K562 (cell line): ENCODE results near the gene ETS1. TPM values are rescaled to one million over a fixed set of nuclear protein-coding genes. Genes with fewer than 3 reads are reported as not detected.

ENCODE experiments used
- ATAC-seq: fragments of 200-7000 bp; cut with Tn5 transposase; 3 replicates; pipeline ENCODE4 v1.9.1; 2020; ENCODE audit warnings: moderate library complexity
- BruUV-seq: library from RNA; stranded (reverse); fragments of 400-500 nt; replicated peaks from 2 replicates; lab custom pipeline; 2021; lab: Mats Ljungman, UMichigan
- CTCF ChIA-PET: fragments of 300-600 bp; formaldehyde crosslinking; extraction: SDS; loops from one replicate; lab custom pipeline; 2021; ENCODE audit warnings: low intra/inter-chr PET ratio; lab: Yijun Ruan, JAX
- POLR2A ChIA-PET: fragments of 300-600, 350-650 bp; sonication (Branson Sonifier 250); formaldehyde crosslinking; extraction: SDS; loops from one replicate; lab custom pipeline; 2021; ENCODE audit warnings: antibody characterized with exemption, inconsistent platforms; lab: Yijun Ruan, JAX
- DNase-seq, 4 experiments: peaks; one replicate each; pipeline versions ENCODE4 v3.0.0 to v3.0.0-alpha.2; 2011 to 2018; ENCODE audit warnings: low spot score in 3 of 4, mixed read lengths in 3 of 4; ENCODE audit errors: extremely low read depth in 1 of 4
- FAIRE-seq: peaks from 2 replicates; lab custom pipeline; 2011; peaks lifted over from hg19 to GRCh38; lab: Jason Lieb, UNC
- H2AFZ ChIP-seq: 2 replicates; pipeline ENCODE4 v1.6.0; 2011; ENCODE audit warnings: low read depth, low read length, control low read depth, inconsistent platforms
- H3K27ac ChIP-seq: fragments of 200-600 bp; 3 replicates; pipeline ENCODE4 v1.8.0; 2011; ENCODE audit warnings: low read depth, mild to moderate bottlenecking, control low read depth, inconsistent platforms, low read length, moderate library complexity, mixed read lengths; ENCODE audit errors: extremely low read depth
- H3K27me3 ChIP-seq, 2 experiments: fragments of 300-600 bp in 1 of 2; 2 replicates in 1 of 2; 3 replicates in 1 of 2; pipeline versions ENCODE4 v1.6.0 to v1.8.0; 2011; ENCODE audit warnings: inconsistent platforms in 2 of 2, low read length in 2 of 2, mild to moderate bottlenecking in 1 of 2, mixed read lengths in 1 of 2, moderate library complexity in 1 of 2; ENCODE audit not compliant: control insufficient read depth in 2 of 2, insufficient read depth in 2 of 2
- H3K36me3 ChIP-seq: fragments of 300-600 bp; 3 replicates; pipeline ENCODE4 v1.8.0; 2011; ENCODE audit warnings: mild to moderate bottlenecking, low read length, inconsistent platforms; ENCODE audit not compliant: control insufficient read depth, insufficient read depth
- H3K4me1 ChIP-seq, 2 experiments: fragments of 200-600 bp in 1 of 2; replicated peaks in 1 of 2; 2 replicates in 1 of 2; 3 replicates in 1 of 2; pipeline versions ENCODE4 v1.5.1 to v1.8.0; 2011; ENCODE audit warnings: inconsistent platforms in 2 of 2, low read length in 2 of 2, mild to moderate bottlenecking in 1 of 2, mixed read lengths in 1 of 2, moderate library complexity in 1 of 2; ENCODE audit not compliant: control insufficient read depth in 2 of 2, insufficient read depth in 2 of 2
- H3K4me2 ChIP-seq: 2 replicates; pipeline ENCODE4 v1.6.1; 2011; ENCODE audit warnings: low read length, control low read depth, inconsistent platforms, mixed read lengths; ENCODE audit not compliant: insufficient read depth
- H3K4me3 ChIP-seq: fragments of 200-600 bp; sonication (generic), shearing (Covaris generic); 2 replicates; pipeline ENCODE4 v1.5.1; 2016; ENCODE audit warnings: control low read depth, inconsistent platforms
- H3K79me2 ChIP-seq: fragments of 200-600 bp; 3 replicates; pipeline ENCODE4 v1.8.0; 2011; ENCODE audit warnings: low read length, inconsistent platforms; ENCODE audit not compliant: control insufficient read depth, insufficient read depth
- H3K9ac ChIP-seq, 2 experiments: 2 replicates each; pipeline versions ENCODE4 v1.6.0 to v1.6.1; 2011; ENCODE audit warnings: low read depth in 2 of 2, low read length in 2 of 2, control low read depth in 1 of 2, inconsistent platforms in 1 of 2, mild to moderate bottlenecking in 1 of 2, mixed read lengths in 1 of 2; ENCODE audit not compliant: insufficient read depth in 1 of 2
- H3K9me1 ChIP-seq: one replicate; pipeline ENCODE4 v1.6.0; 2011; ENCODE audit warnings: inconsistent platforms, mild to moderate bottlenecking, low read length, moderate library complexity; ENCODE audit not compliant: control insufficient read depth, insufficient read depth
- H3K9me3 ChIP-seq: replicated peaks from 2 replicates; pipeline ENCODE4 v1.5.1; 2011; ENCODE audit warnings: low read depth, low read length, inconsistent platforms; ENCODE audit not compliant: control insufficient read depth, insufficient read depth
- H4K20me1 ChIP-seq: replicated peaks from 2 replicates; pipeline ENCODE4 v1.6.1; 2011; ENCODE audit warnings: low read length, inconsistent platforms, mixed read lengths; ENCODE audit not compliant: control insufficient read depth, insufficient read depth
- BRF1 ChIP-seq: IDR thresholded peaks from 3 replicates; pipeline ENCODE4 v1.6.1; 2011; ENCODE audit warnings: borderline replicate concordance, mild to moderate bottlenecking; ENCODE audit not compliant: insufficient read length; ENCODE audit errors: extremely low read depth
- EP300 ChIP-seq: IDR thresholded peaks from 2 replicates; pipeline ENCODE4 v1.6.1; 2012; ENCODE audit warnings: low read length, improper control_type of control experiment
- HDGF ChIP-seq: fragments of 450-650 bp; IDR thresholded peaks from 2 replicates; pipeline ENCODE4 v1.6.1; 2016
- POLR2AphosphoS2 ChIP-seq: IDR thresholded peaks from 2 replicates; pipeline ENCODE4 v1.6.1; 2012; ENCODE audit warnings: low read length, improper control_type of control experiment
- RBBP5 ChIP-seq: fragments of 200-600 bp; sonication (generic); IDR thresholded peaks from 2 replicates; pipeline ENCODE4 v1.6.1; 2012; ENCODE audit warnings: borderline replicate concordance, mild to moderate bottlenecking, low read length, control low read depth, inconsistent platforms; ENCODE audit not compliant: insufficient read depth, poor library complexity, severe bottlenecking
- SAFB2 ChIP-seq: fragments of 200-400 bp; formaldehyde crosslinking; IDR thresholded peaks from 2 replicates; pipeline ENCODE4 v1.6.1; 2018; ENCODE audit warnings: borderline replicate concordance, low read length, low read depth, moderate library complexity; ENCODE audit not compliant: severe bottlenecking
- SREBF1 ChIP-seq: fragments of 150-350 bp; IDR thresholded peaks from 2 replicates; pipeline ENCODE4 v1.6.1; 2014; ENCODE audit warnings: antibody characterized with exemption, low read depth, low read length, borderline replicate concordance
- ZNF764 ChIP-seq: fragments of 250-450 bp; sonication (Bioruptor Pico); IDR thresholded peaks from 2 replicates; pipeline ENCODE4 v1.4.0; 2020; ENCODE audit warnings: low read depth, mild to moderate bottlenecking, moderate library complexity
- WGBS: fragments of 100-300 bp; shearing (Covaris generic); methylation state at CpG from one replicate; pipeline ENCODE4 v1.1.6; 2016; ENCODE audit warnings: low coverage, mixed read lengths; ENCODE audit not compliant: insufficient coverage; ENCODE audit errors: missing lambda C conversion rate; 5-methylcytosine and 5-hydroxymethylcytosine counted together
- in situ Hi-C: fragments of 300-500 bp; cut with MboI; formaldehyde crosslinking; loops from 4 replicates; pipeline ENCODE4 v1.15.0; 2018; ENCODE audit warnings: inconsistent platforms, mixed read lengths
- intact Hi-C: fragments of 100-400 bp; cut with micrococcal nuclease; formaldehyde crosslinking; loops from 2 replicates; pipeline ENCODE4 v1.14.2; 2022
- polyA plus RNA-seq, 8 experiments: library from polyadenylated mRNA; depleted of rRNA in 4 of 8; stranded (reverse) in 5 of 8; unstranded in 3 of 8; fragments of >200 nt; fragmentation: Nextera tagmentation in 2 of 8; fragmentation: Illumina TruSeq in 1 of 8; extraction: Ambion mirVana in 2 of 8; extraction: Trizol in 1 of 8; gene quantifications; 2 replicates each; pipeline versions ENCODE4 v1.2.1 to v1.2.3, GENCODE V29; 2011 to 2014; ENCODE audit warnings: inconsistent platforms in 1 of 8, missing spikeins in 1 of 8
- total RNA-seq, 7 experiments: library from RNA; depleted of rRNA in 6 of 7; stranded (reverse); fragments of >200 nt in 6 of 7; fragmentation: Illumina TruSeq in 2 of 7; extraction: Trizol in 2 of 7; gene quantifications; 2 replicates each; pipeline versions ENCODE4 v1.2.1 to v1.2.3, GENCODE V29; 2011 to 2021; ENCODE audit warnings: low replicate concordance in 1 of 7
- TF ChIP-seq, protein P1 (sequence below): fragments of 450-650 bp; IDR thresholded peaks from 2 replicates; pipeline ENCODE4 v1.6.1; 2016; ENCODE audit warnings: borderline replicate concordance

ETS1 gene
- total and polyA plus RNA-seq, 9 of the 15 experiments (the other 6 are each of a cell fraction or from before 2014, with no cell fraction given), result 0.04 to 1.4 (median 0.23) TPM

GRCh38 chr11:128603003-128603696, 15.8 kb upstream of the ETS1 start:
- H3K27ac ChIP-seq, result no peak overlapping the region
- CTCF ChIA-PET, result no interaction called here
- H3K79me2 ChIP-seq, result no peaks in the 10 kb centered on the region
- no peak for DNase-seq
- no peak for FAIRE-seq
- no peak overlapping the region for H3K4me3 ChIP-seq
- H3K4me1 ChIP-seq, result no peaks in the 10 kb centered on the region
- no peaks in the 10 kb centered on the region for H3K27me3 ChIP-seq
- H3K9me1 ChIP-seq, result no peaks in the 10 kb centered on the region
- BruUV-seq, result no TSS peak
- POLR2A ChIA-PET, result interaction anchor here (0.6 kb wide), 1 partner anchor 1872 kb away, joined by 3 read pairs; no protein-coding TSS in a partner anchor
- 0% methylated on average over 3 of the region's 3 CpGs for WGBS
- no peak overlapping the region for H3K4me2 ChIP-seq
- no peak overlapping the region for H2AFZ ChIP-seq
- no peak for ATAC-seq
- no peaks in the 10 kb centered on the region for H4K20me1 ChIP-seq
- no peaks in the 10 kb centered on the region for H3K36me3 ChIP-seq
- intact Hi-C loops (no loop called here), in situ Hi-C loops (no loop called here)
- H3K9me3 ChIP-seq, result no peaks in the 10 kb centered on the region
- H3K9ac ChIP-seq, result no peak overlapping the region
- no peak for TF ChIP-seq ZNF764 (CRISPR knock-in tag)
- TF ChIP-seq BRF1, result no peak
- TF ChIP-seq HDGF, result no peak
- no peak for TF ChIP-seq SAFB2
- TF ChIP-seq, protein P1, sequence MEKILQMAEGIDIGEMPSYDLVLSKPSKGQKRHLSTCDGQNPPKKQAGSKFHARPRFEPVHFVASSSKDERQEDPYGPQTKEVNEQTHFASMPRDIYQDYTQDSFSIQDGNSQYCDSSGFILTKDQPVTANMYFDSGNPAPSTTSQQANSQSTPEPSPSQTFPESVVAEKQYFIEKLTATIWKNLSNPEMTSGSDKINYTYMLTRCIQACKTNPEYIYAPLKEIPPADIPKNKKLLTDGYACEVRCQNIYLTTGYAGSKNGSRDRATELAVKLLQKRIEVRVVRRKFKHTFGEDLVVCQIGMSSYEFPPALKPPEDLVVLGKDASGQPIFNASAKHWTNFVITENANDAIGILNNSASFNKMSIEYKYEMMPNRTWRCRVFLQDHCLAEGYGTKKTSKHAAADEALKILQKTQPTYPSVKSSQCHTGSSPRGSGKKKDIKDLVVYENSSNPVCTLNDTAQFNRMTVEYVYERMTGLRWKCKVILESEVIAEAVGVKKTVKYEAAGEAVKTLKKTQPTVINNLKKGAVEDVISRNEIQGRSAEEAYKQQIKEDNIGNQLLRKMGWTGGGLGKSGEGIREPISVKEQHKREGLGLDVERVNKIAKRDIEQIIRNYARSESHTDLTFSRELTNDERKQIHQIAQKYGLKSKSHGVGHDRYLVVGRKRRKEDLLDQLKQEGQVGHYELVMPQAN, result no peak
- TF ChIP-seq RBBP5, result no peak
- no peak for TF ChIP-seq EP300
- TF ChIP-seq SREBF1, result no peak
- TF ChIP-seq POLR2AphosphoS2, result no peak
